ENCODE results near the gene PRIM2. TPM values are rescaled to one million over a fixed set of nuclear protein-coding genes. Genes with fewer than 3 reads are reported as not detected.
"Not testable (repeated sequence)": the region's sequence is repeated elsewhere in the genome, so short reads cannot be mapped to it uniquely, and the experiment has no call there.

The PRIM2 gene
- total and polyA plus RNA-seq, 2 of the 8 experiments (the other 6 are each of a cell fraction or from before 2014, with no cell fraction given) = 20.8 to 46.8 TPM

DNA sequence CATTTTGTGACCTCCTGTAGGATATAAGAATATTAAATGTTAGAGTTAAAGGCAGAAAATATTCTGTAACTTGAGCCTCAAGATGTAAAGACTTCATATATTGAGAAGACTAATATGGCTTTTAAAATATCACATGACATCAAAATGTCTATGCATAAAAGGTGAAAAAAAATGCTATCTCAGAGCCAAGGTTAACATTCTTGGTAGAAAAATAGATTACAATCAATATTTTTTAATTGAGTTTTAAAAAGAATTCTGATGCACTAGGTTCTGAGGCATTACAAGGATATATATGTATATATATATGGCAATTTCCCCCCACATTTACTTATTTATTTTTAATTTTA is 49.2 kb upstream of the PRIM2 start:
- H3K27ac ChIP-seq (ENCODE audit: low read depth, low read length) = no peak overlapping the region
- no peak overlapping the region for H3K9ac ChIP-seq (replicated peaks in 1 of 4; ENCODE audit: extremely low read depth in 1 of 4, low read depth in 3 of 4, low read length in 3 of 4)
- no peak overlapping the region for H2AFZ ChIP-seq (ENCODE audit: low read length)
- no peak overlapping the region for H3K4me2 ChIP-seq (ENCODE audit: insufficient read depth in 1 of 2, low read depth in 2 of 2, low read length in 2 of 2)
- H3K23me2 ChIP-seq (ENCODE audit: low read depth, low read length) = no peaks in the 10 kb centered on the region
- H3K79me1 ChIP-seq (ENCODE audit: low read depth, low read length) = no peaks in the 10 kb centered on the region
- H3K23ac ChIP-seq (ENCODE audit: insufficient read length) = no peak overlapping the region
- no peak overlapping the region for H3K56ac ChIP-seq (replicated peaks; ENCODE audit: insufficient read length, low read depth, low read length)
- no peak overlapping the region for H2BK15ac ChIP-seq (ENCODE audit: low read length)
- H3K14ac ChIP-seq (ENCODE audit: insufficient read length) = no peak overlapping the region
- DNase-seq (ENCODE audit: low read depth in 1 of 2, low spot score in 2 of 2) (no peak), FAIRE-seq (no peak)
- H4K8ac ChIP-seq (ENCODE audit: extremely low read depth, insufficient read depth, low read length) = no peak overlapping the region
- no peak overlapping the region for H3K4me3 ChIP-seq (ENCODE audit: extremely low read depth in 1 of 4, insufficient read depth in 2 of 4, low read depth in 3 of 4, low read length in 4 of 4)
- POLR2A ChIA-PET (ENCODE audit: partially characterized antibody) = interaction anchor here (0.8 kb wide), 1 partner anchor 49 kb away, joined by 3 read pairs; the partner anchor contains the start of gene PRIM2
- H2BK5ac ChIP-seq (ENCODE audit: low read depth, low read length) = no peak overlapping the region
- H3K36me3 ChIP-seq (ENCODE audit: control insufficient read depth in 2 of 4, insufficient read depth in 4 of 4, low read length in 3 of 4) = no peaks in the 10 kb centered on the region
- no peaks in the 10 kb centered on the region for H3K9me3 ChIP-seq (ENCODE audit: insufficient read depth in 2 of 2, low read depth in 1 of 2, low read length in 1 of 2)
- H4K91ac ChIP-seq (replicated peaks; ENCODE audit: insufficient read length, low read length) = no peak overlapping the region
- no peak overlapping the region for H3K18ac ChIP-seq (ENCODE audit: extremely low read depth, low read length)
- no peaks in the 10 kb centered on the region for H4K20me1 ChIP-seq (replicated peaks in 1 of 2; ENCODE audit: control insufficient read depth in 1 of 2, insufficient read depth in 2 of 2, low read length in 2 of 2)
- CTCF ChIA-PET (ENCODE audit: partially characterized antibody) = interaction anchor here (1.0 to 3.3 kb wide), 8 partner anchors 8 to 71 kb away, joined by 3 to 30 read pairs (median 6); partner anchors contain the start of gene PRIM2
- H3K4me1 ChIP-seq (replicated peaks in 1 of 4; ENCODE audit: control insufficient read depth in 3 of 4, insufficient read depth in 4 of 4, low read length in 3 of 4) = no peaks in the 10 kb centered on the region
- no peak overlapping the region for H3K4ac ChIP-seq (replicated peaks; ENCODE audit: insufficient read length, low read depth, low read length)
- H2AK5ac ChIP-seq (ENCODE audit: low read depth, low read length) = no peak overlapping the region
- TF ChIP-seq SP1 (IDR thresholded peaks at IDR 0.05; ENCODE audit: low read depth, low read length) (no peak), JUN (IDR thresholded peaks at IDR 0.05; ENCODE audit: low read depth, low read length) (no peak)
- H2BK120ac ChIP-seq (replicated peaks; ENCODE audit: low read depth, low read length) = no peak overlapping the region
- no peaks in the 10 kb centered on the region for H3K27me3 ChIP-seq (replicated peaks in 1 of 4; ENCODE audit: control insufficient read depth in 3 of 4, extremely low read depth in 1 of 4, insufficient read depth in 3 of 4, low read length in 3 of 4)
- H2BK20ac ChIP-seq (ENCODE audit: low read length) = no peak overlapping the region
- no peak overlapping the region for H4K5ac ChIP-seq (ENCODE audit: insufficient read length, low read depth, low read length)
- no peak overlapping the region for H2BK12ac ChIP-seq (ENCODE audit: low read depth, low read length)
- no peaks in the 10 kb centered on the region for H3K79me2 ChIP-seq (ENCODE audit: control insufficient read depth in 1 of 2, insufficient read depth in 2 of 2, low read length in 2 of 2)

- H3K23ac ChIP-seq (ENCODE audit: insufficient read length); H3K4me2 ChIP-seq (ENCODE audit: insufficient read depth in 1 of 2, low read depth in 2 of 2, low read length in 2 of 2); H2BK120ac ChIP-seq (replicated peaks; ENCODE audit: low read depth, low read length); H3K27ac ChIP-seq (ENCODE audit: low read depth, low read length); H4K8ac ChIP-seq (ENCODE audit: extremely low read depth, insufficient read depth, low read length); H2AK5ac ChIP-seq (ENCODE audit: low read depth, low read length); H2BK15ac ChIP-seq (ENCODE audit: low read length); H3K79me1 ChIP-seq (ENCODE audit: low read depth, low read length); H2BK5ac ChIP-seq (ENCODE audit: low read depth, low read length); H2BK12ac ChIP-seq (ENCODE audit: low read depth, low read length); H3K18ac ChIP-seq (ENCODE audit: extremely low read depth, low read length); H3K23me2 ChIP-seq (ENCODE audit: low read depth, low read length); H3K9ac ChIP-seq (replicated peaks in 1 of 4; ENCODE audit: extremely low read depth in 1 of 4, low read depth in 3 of 4, low read length in 3 of 4); H2BK20ac ChIP-seq (ENCODE audit: low read length); H3K4me1 ChIP-seq (replicated peaks in 1 of 4; ENCODE audit: control insufficient read depth in 3 of 4, insufficient read depth in 4 of 4, low read length in 3 of 4); H3K4ac ChIP-seq (replicated peaks; ENCODE audit: insufficient read length, low read depth, low read length); DNase-seq (ENCODE audit: low read depth in 1 of 2, low spot score in 2 of 2); H4K20me1 ChIP-seq (replicated peaks in 1 of 2; ENCODE audit: control insufficient read depth in 1 of 2, insufficient read depth in 2 of 2, low read length in 2 of 2); POLR2A ChIA-PET (ENCODE audit: partially characterized antibody); H3K14ac ChIP-seq (ENCODE audit: insufficient read length); CTCF ChIA-PET (ENCODE audit: partially characterized antibody); H2AFZ ChIP-seq (ENCODE audit: low read length); H3K36me3 ChIP-seq (ENCODE audit: control insufficient read depth in 2 of 4, insufficient read depth in 4 of 4, low read length in 3 of 4); H3K56ac ChIP-seq (replicated peaks; ENCODE audit: insufficient read length, low read depth, low read length); H3K27me3 ChIP-seq (replicated peaks in 1 of 4; ENCODE audit: control insufficient read depth in 3 of 4, extremely low read depth in 1 of 4, insufficient read depth in 3 of 4, low read length in 3 of 4); FAIRE-seq; H4K91ac ChIP-seq (replicated peaks; ENCODE audit: insufficient read length, low read length); H3K79me2 ChIP-seq (ENCODE audit: control insufficient read depth in 1 of 2, insufficient read depth in 2 of 2, low read length in 2 of 2); H3K4me3 ChIP-seq (ENCODE audit: extremely low read depth in 1 of 4, insufficient read depth in 2 of 4, low read depth in 3 of 4, low read length in 4 of 4); H4K5ac ChIP-seq (ENCODE audit: insufficient read length, low read depth, low read length): not testable (repeated sequence)
- H3K9me3 ChIP-seq (ENCODE audit: insufficient read depth in 2 of 2, low read depth in 1 of 2, low read length in 1 of 2) = peaks cover 6 to 15% of the 10 kb centered on the region in 2 experiments; a peak in 3 of 4 replicates
- 95% methylated on average over 17 of the region's 17 CpGs; no CpG with 5 or more reads in 1 of the 2 experiments for WGBS, 2 experiments (ENCODE audit: extremely low coverage in 1 of 2, insufficient coverage in 1 of 2, insufficient read length in 1 of 2, insufficient replicate concordance in 2 of 2, low coverage in 1 of 2, low lambda C conversion rate in 2 of 2, missing lambda C conversion rate in 1 of 2)
Measured at GRCh38 chr6:57274113-57274824, 43.2 kb upstream of the PRIM2 start.

All from H1 (cell line).